HEK293 (cell line): ENCODE measurements around the gene TMPRSS6.

Source experiments
- CTCF ChIA-PET: fragments of 350-600 bp; formaldehyde crosslinking; extraction: SDS; loops from one replicate; lab custom pipeline; 2021; ENCODE audit warnings: antibody characterized with exemption; lab: Yijun Ruan, JAX
- POLR2A ChIA-PET: fragments of 300-600 bp; formaldehyde crosslinking; extraction: SDS; loops from one replicate; lab custom pipeline; 2020; ENCODE audit warnings: antibody characterized with exemption, inconsistent platforms; lab: Yijun Ruan, JAX
- H3K27ac ChIP-seq: fragments of 200-500 bp; sonication (Bioruptor generic); 2 replicates; pipeline ENCODE4 v1.5.1; 2014; ENCODE audit warnings: low read depth, low read length, control low read depth, inconsistent platforms; ENCODE audit errors: extremely low read depth
- H3K36me3 ChIP-seq, 2 experiments: fragments of 200-500 bp in 1 of 2; sonication (Bioruptor generic) in 1 of 2; 1 replicate in 1 of 2; 2 replicates in 1 of 2; pipeline ENCODE4 v1.5.1; 2014 to 2017; ENCODE audit warnings: inconsistent platforms in 2 of 2, low read length in 2 of 2; ENCODE audit not compliant: control insufficient read depth in 2 of 2, insufficient read depth in 1 of 2
- H3K4me1 ChIP-seq: fragments of 200-500 bp; sonication (Bioruptor generic); 2 replicates; pipeline ENCODE4 v1.5.1; 2014; ENCODE audit warnings: mild to moderate bottlenecking, low read length, inconsistent platforms; ENCODE audit not compliant: control insufficient read depth, insufficient read depth
- H3K4me3 ChIP-seq: 2 replicates; pipeline ENCODE4 v1.5.1; 2011; ENCODE audit warnings: low read depth, mild to moderate bottlenecking, control low read depth, low read length, moderate library complexity
- H3K9me3 ChIP-seq: fragments of 200-500 bp; sonication (Bioruptor generic); 2 replicates; pipeline ENCODE4 v1.5.1; 2014; ENCODE audit warnings: low read depth, low read length, inconsistent platforms; ENCODE audit not compliant: control insufficient read depth, insufficient read depth
- BCL11B ChIP-seq: fragments of 450-650 bp; formaldehyde crosslinking; IDR thresholded peaks from 2 replicates; pipeline ENCODE4 v1.5.1; 2016; ENCODE audit warnings: low read depth, missing biosample characterization, missing genetic modification characterization
- EGR2 ChIP-seq: fragments of 450-650 bp; formaldehyde crosslinking; IDR thresholded peaks from 2 replicates; pipeline ENCODE4 v1.5.1; 2016; ENCODE audit warnings: low read depth, missing biosample characterization, missing genetic modification characterization
- KLF1 ChIP-seq: fragments of 450-650 bp; formaldehyde crosslinking; IDR thresholded peaks from 2 replicates; pipeline ENCODE4 v1.5.1; 2016; ENCODE audit warnings: missing biosample characterization, missing genetic modification characterization
- PRDM1 ChIP-seq: fragments of 450-650 bp; formaldehyde crosslinking; IDR thresholded peaks from 2 replicates; pipeline ENCODE4; 2016; ENCODE audit warnings: missing biosample characterization, missing genetic modification characterization
- SP7 ChIP-seq: fragments of 450-650 bp; formaldehyde crosslinking; IDR thresholded peaks from 2 replicates; pipeline ENCODE4 v1.5.1; 2016; ENCODE audit warnings: missing biosample characterization, missing genetic modification characterization
- TRIM28 ChIP-seq: IDR thresholded peaks from 2 replicates; pipeline ENCODE4 v1.6.1; 2011; ENCODE audit warnings: low read length, control low read depth, borderline replicate concordance
- ZNF223 ChIP-seq: fragments of 450-650 bp; formaldehyde crosslinking; IDR thresholded peaks from 2 replicates; pipeline ENCODE4 v1.5.1; 2016; ENCODE audit warnings: missing biosample characterization, missing genetic modification characterization
- ZNF335 ChIP-seq: fragments of 450-650 bp; formaldehyde crosslinking; conservative IDR thresholded peaks from 2 replicates; pipeline ENCODE4 v1.5.1; 2016; ENCODE audit warnings: missing biosample characterization, missing genetic modification characterization
- ZNF366 ChIP-seq: fragments of 450-650 bp; formaldehyde crosslinking; conservative IDR thresholded peaks from 2 replicates; pipeline ENCODE4 v1.5.1; 2016; ENCODE audit warnings: missing biosample characterization, missing genetic modification characterization
- ZNF416 ChIP-seq: fragments of 450-650 bp; formaldehyde crosslinking; IDR thresholded peaks from 2 replicates; pipeline ENCODE4 v1.5.1; 2016; ENCODE audit warnings: missing biosample characterization, missing genetic modification characterization
- ZNF600 ChIP-seq: fragments of 450-650 bp; formaldehyde crosslinking; IDR thresholded peaks from 2 replicates; pipeline ENCODE4 v1.5.1; 2016; ENCODE audit warnings: missing biosample characterization, missing genetic modification characterization
- ZNF629 ChIP-seq: fragments of 450-650 bp; formaldehyde crosslinking; IDR thresholded peaks from 2 replicates; pipeline ENCODE4 v1.5.1; 2017; ENCODE audit warnings: missing biosample characterization, missing genetic modification characterization
- ZXDB ChIP-seq: fragments of 450-650 bp; formaldehyde crosslinking; IDR thresholded peaks from 2 replicates; pipeline ENCODE4 v1.5.1; 2016; ENCODE audit warnings: missing biosample characterization, missing genetic modification characterization
- TF ChIP-seq, protein P1 (sequence below): fragments of 450-650 bp; formaldehyde crosslinking; IDR thresholded peaks from 2 replicates; pipeline ENCODE4 v1.5.1; 2017; ENCODE audit warnings: missing biosample characterization, missing genetic modification characterization
- TF ChIP-seq, protein P2 (sequence below): fragments of 450-650 bp; formaldehyde crosslinking; IDR thresholded peaks from 2 replicates; pipeline ENCODE4 v1.5.1; 2016; ENCODE audit warnings: missing biosample characterization, missing genetic modification characterization
- TF ChIP-seq, protein P3 (sequence below): fragments of 450-650 bp; formaldehyde crosslinking; IDR thresholded peaks from 2 replicates; pipeline ENCODE4; 2016; ENCODE audit warnings: missing biosample characterization, missing genetic modification characterization
- TF ChIP-seq, protein P4 (sequence below): fragments of 450-650 bp; formaldehyde crosslinking; IDR thresholded peaks from 2 replicates; pipeline ENCODE4 v1.5.1; 2017; ENCODE audit warnings: missing biosample characterization, missing genetic modification characterization

The TMPRSS6 gene

DNA sequence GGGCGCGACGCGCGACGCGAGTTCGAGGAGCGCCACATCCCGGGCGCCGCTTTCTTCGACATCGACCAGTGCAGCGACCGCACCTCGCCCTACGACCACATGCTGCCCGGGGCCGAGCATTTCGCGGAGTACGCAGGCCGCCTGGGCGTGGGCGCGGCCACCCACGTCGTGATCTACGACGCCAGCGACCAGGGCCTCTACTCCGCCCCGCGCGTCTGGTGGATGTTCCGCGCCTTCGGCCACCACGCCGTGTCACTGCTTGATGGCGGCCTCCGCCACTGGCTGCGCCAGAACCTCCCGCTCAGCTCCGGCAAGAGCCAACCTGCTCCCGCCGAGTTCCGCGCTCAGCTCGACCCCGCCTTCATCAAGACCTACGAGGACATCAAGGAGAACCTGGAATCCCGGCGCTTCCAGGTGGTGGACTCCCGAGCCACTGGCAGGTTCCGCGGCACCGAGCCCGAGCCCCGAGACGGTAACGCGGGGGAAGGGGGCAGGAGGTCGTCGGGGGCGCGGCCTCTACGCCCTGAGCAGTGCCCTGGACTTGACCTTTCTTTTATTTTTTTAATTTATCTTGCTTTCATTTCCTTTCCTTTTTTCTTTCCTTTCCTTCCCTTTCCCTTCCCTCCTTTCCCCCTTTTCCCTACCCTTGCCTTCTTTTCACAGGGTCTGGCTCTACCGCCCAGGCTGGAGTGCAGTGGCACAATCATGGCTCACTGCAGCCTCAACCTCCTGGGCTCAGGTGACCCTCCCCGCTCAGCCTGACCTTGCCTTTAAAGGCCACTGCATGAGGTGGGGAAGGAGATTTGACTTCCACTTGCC lies 85.0 kb downstream of the TMPRSS6 start:
- POLR2A ChIA-PET: interaction anchor here (1.1 kb wide), 1 partner anchor 27 kb away, joined by 3 read pairs; the partner anchor contains the start of gene KCTD17
- Histone ChIP-seq H3K4me1 (no peaks in the 10 kb centered on the region), H3K4me3 (no peak overlapping the region)
- TF ChIP-seq PRDM1 (tag by site-specific recombination) (peak; percentile 99), SP7 (tag by site-specific recombination) (no peak), BCL11B (tag by site-specific recombination) (0 out of 2 replicates have a peak, but pooled peaks have one; percentile 38), ZNF366 (tag by site-specific recombination) (peak; percentile 49)
- TF ChIP-seq, all 188 proteins: peak for 3
- Histone ChIP-seq H3K9me3 (no peaks in the 10 kb centered on the region), H3K36me3 (peaks cover 15 to 57% of the 10 kb centered on the region in 2 experiments), H3K27ac (no peak overlapping the region)
- CTCF ChIA-PET: interaction anchor here (0.7 to 1.3 kb wide), 3 partner anchors 8 to 102 kb away, joined by 3 to 9 read pairs (median 3); no protein-coding TSS in a partner anchor

DNA sequence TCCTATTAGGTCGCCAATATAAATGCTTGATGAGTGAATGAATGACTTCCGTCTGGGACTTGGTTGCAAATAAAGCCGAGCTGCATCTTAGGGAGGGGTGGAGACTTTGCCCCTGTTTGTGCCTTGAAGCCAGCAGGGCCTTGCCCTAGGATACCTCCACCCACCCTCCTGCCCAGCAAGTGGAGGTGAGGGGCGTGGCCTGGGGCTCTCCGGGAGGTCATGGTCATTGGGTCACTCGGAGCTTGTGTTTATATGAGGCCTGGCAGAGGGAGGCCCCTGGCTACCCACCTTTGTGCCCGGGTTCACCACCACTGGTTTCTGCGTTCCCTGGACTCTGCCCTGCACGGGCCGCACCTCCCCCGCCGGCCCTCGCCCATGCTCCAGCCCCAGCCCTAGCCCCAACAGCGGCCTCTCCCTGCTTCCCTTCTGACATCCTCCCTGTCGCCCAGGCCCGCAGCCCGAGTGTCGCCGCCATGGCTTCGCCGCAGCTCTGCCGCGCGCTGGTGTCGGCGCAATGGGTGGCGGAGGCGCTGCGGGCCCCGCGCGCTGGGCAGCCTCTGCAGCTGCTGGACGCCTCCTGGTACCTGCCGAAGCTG lies 85.7 kb downstream of the TMPRSS6 start:
- POLR2A ChIA-PET: no interaction called here

More for the DNA sequence above, 85.7 kb downstream of the TMPRSS6 start:
- Histone ChIP-seq H3K36me3 (peaks cover 15 to 50% of the 10 kb centered on the region in 2 experiments), H3K27ac (no peak overlapping the region), H3K9me3 (no peaks in the 10 kb centered on the region), H3K4me1 (no peaks in the 10 kb centered on the region), H3K4me3 (no peak overlapping the region)
- CTCF ChIA-PET: interaction anchor here (0.6 to 1.3 kb wide), 5 partner anchors 8 to 176 kb away, joined by 3 to 9 read pairs (median 3); no protein-coding TSS in a partner anchor
- TF ChIP-seq TRIM28 (no peak), ZXDB (no peak), ZNF335 (tag by site-specific recombination) (no peak), KLF1 (no peak), ZNF223 (tag by site-specific recombination) (no peak), EGR2 (no peak), ZNF416 (no peak), SP7 (tag by site-specific recombination) (no peak), ZNF629 (tag by site-specific recombination) (no peak), ZNF600 (tag by site-specific recombination) (no peak)
- TF ChIP-seq, protein P1, sequence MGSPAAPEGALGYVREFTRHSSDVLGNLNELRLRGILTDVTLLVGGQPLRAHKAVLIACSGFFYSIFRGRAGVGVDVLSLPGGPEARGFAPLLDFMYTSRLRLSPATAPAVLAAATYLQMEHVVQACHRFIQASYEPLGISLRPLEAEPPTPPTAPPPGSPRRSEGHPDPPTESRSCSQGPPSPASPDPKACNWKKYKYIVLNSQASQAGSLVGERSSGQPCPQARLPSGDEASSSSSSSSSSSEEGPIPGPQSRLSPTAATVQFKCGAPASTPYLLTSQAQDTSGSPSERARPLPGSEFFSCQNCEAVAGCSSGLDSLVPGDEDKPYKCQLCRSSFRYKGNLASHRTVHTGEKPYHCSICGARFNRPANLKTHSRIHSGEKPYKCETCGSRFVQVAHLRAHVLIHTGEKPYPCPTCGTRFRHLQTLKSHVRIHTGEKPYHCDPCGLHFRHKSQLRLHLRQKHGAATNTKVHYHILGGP: no peak
- TF ChIP-seq, protein P2, sequence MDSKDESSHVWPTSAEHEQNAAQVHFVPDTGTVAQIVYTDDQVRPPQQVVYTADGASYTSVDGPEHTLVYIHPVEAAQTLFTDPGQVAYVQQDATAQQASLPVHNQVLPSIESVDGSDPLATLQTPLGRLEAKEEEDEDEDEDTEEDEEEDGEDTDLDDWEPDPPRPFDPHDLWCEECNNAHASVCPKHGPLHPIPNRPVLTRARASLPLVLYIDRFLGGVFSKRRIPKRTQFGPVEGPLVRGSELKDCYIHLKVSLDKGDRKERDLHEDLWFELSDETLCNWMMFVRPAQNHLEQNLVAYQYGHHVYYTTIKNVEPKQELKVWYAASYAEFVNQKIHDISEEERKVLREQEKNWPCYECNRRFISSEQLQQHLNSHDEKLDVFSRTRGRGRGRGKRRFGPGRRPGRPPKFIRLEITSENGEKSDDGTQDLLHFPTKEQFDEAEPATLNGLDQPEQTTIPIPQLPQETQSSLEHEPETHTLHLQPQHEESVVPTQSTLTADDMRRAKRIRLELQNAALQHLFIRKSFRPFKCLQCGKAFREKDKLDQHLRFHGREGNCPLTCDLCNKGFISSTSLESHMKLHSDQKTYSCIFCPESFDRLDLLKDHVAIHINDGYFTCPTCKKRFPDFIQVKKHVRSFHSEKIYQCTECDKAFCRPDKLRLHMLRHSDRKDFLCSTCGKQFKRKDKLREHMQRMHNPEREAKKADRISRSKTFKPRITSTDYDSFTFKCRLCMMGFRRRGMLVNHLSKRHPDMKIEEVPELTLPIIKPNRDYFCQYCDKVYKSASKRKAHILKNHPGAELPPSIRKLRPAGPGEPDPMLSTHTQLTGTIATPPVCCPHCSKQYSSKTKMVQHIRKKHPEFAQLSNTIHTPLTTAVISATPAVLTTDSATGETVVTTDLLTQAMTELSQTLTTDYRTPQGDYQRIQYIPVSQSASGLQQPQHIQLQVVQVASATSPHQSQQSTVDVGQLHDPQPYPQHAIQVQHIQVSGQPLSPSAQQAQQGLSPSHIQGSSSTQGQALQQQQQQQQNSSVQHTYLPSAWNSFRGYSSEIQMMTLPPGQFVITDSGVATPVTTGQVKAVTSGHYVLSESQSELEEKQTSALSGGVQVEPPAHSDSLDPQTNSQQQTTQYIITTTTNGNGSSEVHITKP (tag by site-specific recombination): no peak
- TF ChIP-seq, protein P3, sequence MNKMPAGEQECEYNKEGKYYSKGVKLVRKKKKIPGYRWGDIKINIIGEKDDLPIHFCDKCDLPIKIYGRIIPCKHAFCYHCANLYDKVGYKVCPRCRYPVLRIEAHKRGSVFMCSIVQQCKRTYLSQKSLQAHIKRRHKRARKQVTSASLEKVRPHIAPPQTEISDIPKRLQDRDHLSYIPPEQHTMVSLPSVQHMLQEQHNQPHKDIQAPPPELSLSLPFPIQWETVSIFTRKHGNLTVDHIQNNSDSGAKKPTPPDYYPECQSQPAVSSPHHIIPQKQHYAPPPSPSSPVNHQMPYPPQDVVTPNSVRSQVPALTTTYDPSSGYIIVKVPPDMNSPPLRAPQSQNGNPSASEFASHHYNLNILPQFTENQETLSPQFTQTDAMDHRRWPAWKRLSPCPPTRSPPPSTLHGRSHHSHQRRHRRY (tag by site-specific recombination): no peak
- TF ChIP-seq, protein P4, sequence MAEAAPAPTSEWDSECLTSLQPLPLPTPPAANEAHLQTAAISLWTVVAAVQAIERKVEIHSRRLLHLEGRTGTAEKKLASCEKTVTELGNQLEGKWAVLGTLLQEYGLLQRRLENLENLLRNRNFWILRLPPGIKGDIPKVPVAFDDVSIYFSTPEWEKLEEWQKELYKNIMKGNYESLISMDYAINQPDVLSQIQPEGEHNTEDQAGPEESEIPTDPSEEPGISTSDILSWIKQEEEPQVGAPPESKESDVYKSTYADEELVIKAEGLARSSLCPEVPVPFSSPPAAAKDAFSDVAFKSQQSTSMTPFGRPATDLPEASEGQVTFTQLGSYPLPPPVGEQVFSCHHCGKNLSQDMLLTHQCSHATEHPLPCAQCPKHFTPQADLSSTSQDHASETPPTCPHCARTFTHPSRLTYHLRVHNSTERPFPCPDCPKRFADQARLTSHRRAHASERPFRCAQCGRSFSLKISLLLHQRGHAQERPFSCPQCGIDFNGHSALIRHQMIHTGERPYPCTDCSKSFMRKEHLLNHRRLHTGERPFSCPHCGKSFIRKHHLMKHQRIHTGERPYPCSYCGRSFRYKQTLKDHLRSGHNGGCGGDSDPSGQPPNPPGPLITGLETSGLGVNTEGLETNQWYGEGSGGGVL: no peak
